ENCODE data around the gene CADM2. TPM values are rescaled to one million over a fixed set of nuclear protein-coding genes. Genes with fewer than 3 reads are reported as not detected.

The CADM2 gene
- total and polyA plus RNA-seq, 2 experiments from 2014 or later: 0.09 TPM; not detected in 1

DNA sequence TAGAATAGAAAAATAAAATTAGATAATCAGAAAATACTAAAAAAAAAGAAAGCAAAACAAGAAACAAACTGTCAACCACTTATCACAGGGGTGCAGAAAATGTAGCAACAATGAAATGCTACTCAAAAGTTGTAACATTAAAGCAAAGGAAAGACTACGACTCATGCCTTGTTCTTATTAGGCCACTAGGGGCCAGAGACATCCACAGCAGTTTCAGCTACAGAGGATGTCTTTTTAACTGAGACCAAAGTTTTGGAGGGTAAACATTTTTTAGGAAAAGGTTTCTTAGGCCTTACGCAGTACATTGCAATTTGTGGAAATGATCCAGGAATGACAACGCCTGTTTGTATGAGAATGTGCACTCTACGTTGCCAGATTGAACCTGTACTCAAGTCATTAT, 15.4 kb upstream of the CADM2 start:
- H3K9ac ChIP-seq: no peak overlapping the region
- no peak overlapping the region for H2AFZ ChIP-seq
- H3K36me3 ChIP-seq (ENCODE audit: low read depth): no peaks in the 10 kb centered on the region
- H3K9me3 ChIP-seq (ENCODE audit: low read depth): no peaks in the 10 kb centered on the region
- no peak overlapping the region for H3K4me2 ChIP-seq (ENCODE audit: unreplicated experiment)
- TF ChIP-seq EZH2 (IDR thresholded peaks at IDR 0.05; ENCODE audit: insufficient read depth, poor library complexity, severe bottlenecking): no peak
- TF ChIP-seq EZH2phosphoT487 (IDR thresholded peaks at IDR 0.05; ENCODE audit: insufficient read depth, low read depth): no peak
- H3K79me2 ChIP-seq (ENCODE audit: insufficient read depth): no peaks in the 10 kb centered on the region
- in situ Hi-C loops (cut with MboI): no loop called here
- H3F3A ChIP-seq (ENCODE audit: insufficient read depth): no peaks in the 10 kb centered on the region
- H4K20me1 ChIP-seq (ENCODE audit: insufficient read depth): no peaks in the 10 kb centered on the region
- WGBS, 2 experiments (ENCODE audit: low coverage in 1 of 2, low lambda C conversion rate in 2 of 2, missing lambda C conversion rate in 2 of 2): 19% methylated on average over 4 of the region's 4 CpGs
- no peak overlapping the region for H3K27ac ChIP-seq
- no peak overlapping the region for H3K4me3 ChIP-seq
- no peak for DNase-seq
- no peaks in the 10 kb centered on the region for H3K27me3 ChIP-seq (replicated peaks; ENCODE audit: insufficient read depth)
- H3K9me2 ChIP-seq (ENCODE audit: insufficient read depth): no peaks in the 10 kb centered on the region
- no peaks in the 10 kb centered on the region for H3K4me1 ChIP-seq (ENCODE audit: insufficient read depth)

- Histone ChIP-seq H3K9me3 (ENCODE audit: low read depth) (no peaks in the 10 kb centered on the region), H3K79me2 (ENCODE audit: insufficient read depth) (no peaks in the 10 kb centered on the region), H3K27ac (no peak overlapping the region), H3K4me1 (ENCODE audit: insufficient read depth) (no peaks in the 10 kb centered on the region), H3K9me2 (ENCODE audit: insufficient read depth) (no peaks in the 10 kb centered on the region), H3F3A (ENCODE audit: insufficient read depth) (no peaks in the 10 kb centered on the region), H3K36me3 (ENCODE audit: low read depth) (no peaks in the 10 kb centered on the region), H4K20me1 (ENCODE audit: insufficient read depth) (no peaks in the 10 kb centered on the region), H3K4me3 (no peak overlapping the region), H3K4me2 (ENCODE audit: unreplicated experiment) (no peak overlapping the region), H2AFZ (no peak overlapping the region), H3K9ac (no peak overlapping the region), H3K27me3 (replicated peaks; ENCODE audit: insufficient read depth) (no peaks in the 10 kb centered on the region)
- in situ Hi-C loops (cut with MboI): no loop called here
- no peak for DNase-seq
- TF ChIP-seq EZH2phosphoT487 (IDR thresholded peaks at IDR 0.05; ENCODE audit: insufficient read depth, low read depth): no peak
- TF ChIP-seq EZH2 (IDR thresholded peaks at IDR 0.05; ENCODE audit: insufficient read depth, poor library complexity, severe bottlenecking): no peak
- 0 to 4% methylated on average over 1 of the region's 1 CpG for WGBS, 2 experiments (ENCODE audit: low coverage in 1 of 2, low lambda C conversion rate in 2 of 2, missing lambda C conversion rate in 2 of 2)
Observed at GRCh38 chr3:84946240-84946639, 12.5 kb upstream of the CADM2 start.

DNA sequence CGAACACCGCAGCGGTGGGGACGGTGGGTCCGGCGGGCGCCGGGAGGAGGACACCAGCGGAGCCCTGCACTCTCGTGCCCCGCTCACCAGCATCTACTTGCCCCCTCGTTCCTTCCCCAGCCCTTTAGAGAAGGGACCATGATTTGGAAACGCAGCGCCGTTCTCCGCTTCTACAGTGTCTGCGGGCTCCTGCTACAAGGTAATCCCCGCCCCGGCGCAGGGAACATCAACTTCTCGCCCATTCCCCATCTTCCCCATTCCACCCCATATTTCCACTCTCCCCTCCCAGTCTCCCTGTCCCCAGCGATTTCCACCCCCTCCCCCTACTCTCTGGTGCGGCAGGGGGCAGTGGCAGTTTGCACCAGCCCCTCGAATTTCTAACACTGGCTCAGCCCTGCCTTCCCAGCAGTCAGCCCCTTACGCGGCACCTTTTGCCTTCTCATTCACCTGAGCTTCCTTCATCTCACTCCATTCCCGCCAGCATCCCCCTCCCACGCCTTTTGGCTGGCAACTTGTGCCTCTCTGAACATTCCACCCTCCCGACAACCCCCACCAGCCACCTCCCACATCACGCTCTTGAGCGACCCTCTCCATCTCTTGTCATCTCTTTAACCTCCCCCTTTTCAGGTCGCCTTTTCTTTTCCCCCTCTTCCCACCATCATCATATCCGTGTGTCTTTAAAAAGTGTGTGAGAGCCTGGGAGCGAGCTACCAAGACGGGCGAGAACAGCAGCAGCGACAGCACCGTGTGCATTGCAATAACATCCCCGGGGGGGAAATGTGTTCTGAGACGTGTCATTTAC, 882 bp downstream of the CADM2 start:
- Histone ChIP-seq H3F3A (ENCODE audit: insufficient read depth) (no peaks in the 10 kb centered on the region), H3K27me3 (replicated peaks; ENCODE audit: insufficient read depth) (peaks cover 22% of the 10 kb centered on the region), H3K9ac (no peak overlapping the region), H2AFZ (peak overlapping the region; percentile 94; the same call in 1 of the 2 replicates), H3K79me2 (ENCODE audit: insufficient read depth) (no peaks in the 10 kb centered on the region), H3K27ac (no peak overlapping the region), H3K4me1 (ENCODE audit: insufficient read depth) (no peaks in the 10 kb centered on the region), H3K36me3 (ENCODE audit: low read depth) (no peaks in the 10 kb centered on the region), H3K4me2 (ENCODE audit: unreplicated experiment) (peak overlapping the region; percentile 75), H3K9me2 (ENCODE audit: insufficient read depth) (no peaks in the 10 kb centered on the region), H4K20me1 (ENCODE audit: insufficient read depth) (no peaks in the 10 kb centered on the region), H3K4me3 (peak overlapping the region; percentile 76), H3K9me3 (ENCODE audit: low read depth) (no peaks in the 10 kb centered on the region)
- in situ Hi-C loops (cut with MboI): no loop called here
- 4 to 5% methylated on average over 27 to 40 of the region's 40 CpGs for WGBS, 2 experiments (ENCODE audit: low coverage in 1 of 2, low lambda C conversion rate in 2 of 2, missing lambda C conversion rate in 2 of 2)
- TF ChIP-seq EZH2 (IDR thresholded peaks at IDR 0.05; ENCODE audit: insufficient read depth, poor library complexity, severe bottlenecking) (no peak), EZH2phosphoT487 (IDR thresholded peaks at IDR 0.05; ENCODE audit: insufficient read depth, low read depth) (no peak)
- DNase-seq: peak; percentile 0

DNA sequence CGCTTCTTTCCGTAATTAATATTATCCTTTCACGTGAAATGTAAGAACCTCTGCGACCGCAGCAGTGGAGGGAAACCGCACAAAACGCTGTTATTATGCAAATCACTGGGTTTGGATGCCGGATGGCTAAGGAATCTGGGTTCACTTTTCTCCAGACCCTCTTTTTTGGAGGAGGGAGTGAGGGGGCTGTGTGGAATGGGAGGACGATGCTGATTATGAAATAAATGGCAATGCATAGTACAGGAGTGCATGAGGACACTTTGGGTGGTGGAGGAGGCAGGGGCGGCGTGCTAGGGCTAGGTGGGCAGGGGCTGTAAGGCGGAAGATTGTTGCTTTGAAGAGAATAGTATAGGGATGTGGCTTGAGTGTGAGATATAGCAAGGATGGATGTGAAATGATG, 1.8 kb downstream of the CADM2 start:
- H3F3A ChIP-seq (ENCODE audit: insufficient read depth): no peaks in the 10 kb centered on the region
- H4K20me1 ChIP-seq (ENCODE audit: insufficient read depth): no peaks in the 10 kb centered on the region
- 11 to 17% methylated on average over 11 to 12 of the region's 12 CpGs for WGBS, 2 experiments (ENCODE audit: low coverage in 1 of 2, low lambda C conversion rate in 2 of 2, missing lambda C conversion rate in 2 of 2)
- in situ Hi-C loops (cut with MboI): no loop called here
- TF ChIP-seq EZH2phosphoT487 (IDR thresholded peaks at IDR 0.05; ENCODE audit: insufficient read depth, low read depth): no peak
- TF ChIP-seq EZH2 (IDR thresholded peaks at IDR 0.05; ENCODE audit: insufficient read depth, poor library complexity, severe bottlenecking): no peak
- H3K9me3 ChIP-seq (ENCODE audit: low read depth): no peaks in the 10 kb centered on the region
- H3K4me1 ChIP-seq (ENCODE audit: insufficient read depth): no peaks in the 10 kb centered on the region
- H3K36me3 ChIP-seq (ENCODE audit: low read depth): no peaks in the 10 kb centered on the region
- H3K9ac ChIP-seq: no peak overlapping the region
- peaks cover 22% of the 10 kb centered on the region for H3K27me3 ChIP-seq (replicated peaks; ENCODE audit: insufficient read depth)
- DNase-seq: no peak
- H3K79me2 ChIP-seq (ENCODE audit: insufficient read depth): no peaks in the 10 kb centered on the region
- H3K27ac ChIP-seq: no peak overlapping the region
- H3K9me2 ChIP-seq (ENCODE audit: insufficient read depth): no peaks in the 10 kb centered on the region
- no peak overlapping the region for H2AFZ ChIP-seq
- H3K4me2 ChIP-seq (ENCODE audit: unreplicated experiment): no peak overlapping the region
- H3K4me3 ChIP-seq: no peak overlapping the region
